Liver (tissue), 9 donors: ENCODE measurements around the gene GPR15LG. TPM values are rescaled to one million over a fixed set of nuclear protein-coding genes. Genes with fewer than 3 reads are reported as not detected.

Experiments used
- DNase-seq: peaks from one replicate; pipeline ENCODE4 v3.0.0-alpha.2; 2017; ENCODE audit warnings: low spot score
- H3K27ac ChIP-seq, 2 donors: one replicate each; pipeline ENCODE4 v1.7.0; 2013; ENCODE audit warnings: inconsistent platforms in 2 of 2, low read length in 2 of 2, control low read depth in 1 of 2, low read depth in 1 of 2, mild to moderate bottlenecking in 1 of 2
- H3K27me3 ChIP-seq, 4 donors: one replicate each; pipeline versions ENCODE4 v1.6.1 to v1.7.0; 2013; ENCODE audit warnings: low read length in 3 of 4, inconsistent platforms in 1 of 4, mild to moderate bottlenecking in 1 of 4, moderate library complexity in 1 of 4; ENCODE audit not compliant: control insufficient read depth in 4 of 4, insufficient read depth in 4 of 4
- H3K36me3 ChIP-seq, 4 donors: one replicate each; pipeline versions ENCODE4 v1.6.1 to v1.7.0; 2013; ENCODE audit warnings: low read length in 3 of 4, mild to moderate bottlenecking in 3 of 4, low read depth in 1 of 4, moderate library complexity in 1 of 4; ENCODE audit not compliant: control insufficient read depth in 4 of 4, insufficient read depth in 3 of 4
- H3K4me1 ChIP-seq, 4 donors: one replicate each; pipeline versions ENCODE4 v1.6.1 to v1.7.0; 2013; ENCODE audit warnings: low read length in 3 of 4, mild to moderate bottlenecking in 3 of 4, moderate library complexity in 1 of 4; ENCODE audit not compliant: control insufficient read depth in 4 of 4, insufficient read depth in 4 of 4
- H3K4me3 ChIP-seq, 3 donors: one replicate each; pipeline versions ENCODE4 v1.6.1 to v1.7.0; 2013; ENCODE audit warnings: low read length in 3 of 3, control low read depth in 1 of 3, low read depth in 1 of 3, mild to moderate bottlenecking in 1 of 3
- H3K9ac ChIP-seq, 2 donors: one replicate each; pipeline ENCODE4 v1.7.0; 2013; ENCODE audit warnings: low read length in 2 of 2, mild to moderate bottlenecking in 2 of 2, moderate library complexity in 2 of 2, control low read depth in 1 of 2, low read depth in 1 of 2
- H3K9me3 ChIP-seq, 4 donors: one replicate each; pipeline versions ENCODE4 v1.6.1 to v1.7.0; 2013; ENCODE audit warnings: low read length in 3 of 4; ENCODE audit not compliant: control insufficient read depth in 4 of 4
- ATF3 ChIP-seq: IDR thresholded peaks from 2 replicates; pipeline ENCODE4 v1.6.1; 2016; ENCODE audit warnings: antibody characterized with exemption
- FOXA1 ChIP-seq: IDR thresholded peaks from 2 replicates; pipeline ENCODE4 v1.6.1; 2016; ENCODE audit warnings: antibody characterized with exemption
- FOXA2 ChIP-seq: IDR thresholded peaks from 2 replicates; pipeline ENCODE4 v1.6.1; 2016; ENCODE audit warnings: antibody characterized with exemption
- HNF4A ChIP-seq, 2 donors: conservative IDR thresholded peaks; 2 replicates each; pipeline ENCODE4 v1.6.1; 2016; ENCODE audit warnings: antibody characterized with exemption in 2 of 2, mild to moderate bottlenecking in 2 of 2
- JUND ChIP-seq, 2 donors: IDR thresholded peaks; 2 replicates each; pipeline ENCODE4 v1.6.1; 2016; ENCODE audit warnings: antibody characterized with exemption in 2 of 2
- MAX ChIP-seq: IDR thresholded peaks from 2 replicates; pipeline ENCODE4 v1.6.1; 2016; ENCODE audit warnings: antibody characterized with exemption
- NR2F2 ChIP-seq: IDR thresholded peaks from 2 replicates; pipeline ENCODE4 v1.6.1; 2016; ENCODE audit warnings: antibody characterized with exemption
- REST ChIP-seq: IDR thresholded peaks from 2 replicates; pipeline ENCODE4 v1.6.1; 2016; ENCODE audit warnings: antibody characterized with exemption, mild to moderate bottlenecking
- TAF1 ChIP-seq: conservative IDR thresholded peaks from 2 replicates; pipeline ENCODE4 v1.6.1; 2016; ENCODE audit warnings: antibody characterized with exemption, mild to moderate bottlenecking
- ZBTB33 ChIP-seq: IDR thresholded peaks from 2 replicates; pipeline ENCODE4 v1.6.1; 2016; ENCODE audit warnings: antibody characterized with exemption
- WGBS: extraction: QIAGEN DNeasy Blood & Tissue Kit; methylation state at CpG from one replicate; pipeline ENCODE4 v1.1.7; 2013; 5-methylcytosine and 5-hydroxymethylcytosine counted together
- polyA plus RNA-seq, 2 donors: library from polyadenylated mRNA; stranded (reverse) in 1 of 2; unstranded in 1 of 2; fragments of 200-250 nt in 1 of 2; fragments of >200 nt in 1 of 2; fragmentation: Nextera tagmentation in 1 of 2; extraction: Ambion mirVana in 1 of 2; gene quantifications; one replicate each; pipeline versions ENCODE4 v1.2.1 to v1.2.3, GENCODE V29; 2013 to 2015
- total RNA-seq, 2 donors: library from RNA; depleted of rRNA; stranded (reverse); fragments of >200 nt; gene quantifications; one replicate each; pipeline ENCODE4 v1.2.3, GENCODE V29; 2014
- donor health status: healthy.
- donor health status: healthy.
- donor health status: healthy.
- donor health status: healthy.
- donor health status: healthy.

Gene GPR15LG
- total and polyA plus RNA-seq, 4 donors, result not detected

GRCh38 chr10:84211566-84211965, 38.0 kb downstream of the GPR15LG start (continued):
- TF ChIP-seq REST (no peak), FOXA1 (no peak), FOXA2 (no peak), TAF1 (no peak), HNF4A (conservative IDR thresholded peaks at IDR 0.05) (no peak), ATF3 (no peak)

- no peaks in the 10 kb centered on the region for H3K27me3 ChIP-seq
- no peaks in the 10 kb centered on the region for H3K36me3 ChIP-seq
- H3K9ac ChIP-seq, result no peak overlapping the region
- no peaks in the 10 kb centered on the region for H3K9me3 ChIP-seq
- TF ChIP-seq MAX, result no peak
- no peak for TF ChIP-seq ZBTB33
- no peak for DNase-seq
- no peak overlapping the region for H3K4me3 ChIP-seq
- WGBS, result 77% methylated on average over 5 of the region's 5 CpGs
- no peaks in the 10 kb centered on the region for H3K4me1 ChIP-seq
- no peak overlapping the region for H3K27ac ChIP-seq
Observed at GRCh38 chr10:84212014-84212413, 38.4 kb downstream of the GPR15LG start.

- H3K36me3 ChIP-seq, result no peaks in the 10 kb centered on the region
- H3K27ac ChIP-seq, result no peak overlapping the region
- no peaks in the 10 kb centered on the region for H3K9me3 ChIP-seq
- 86% methylated on average over 11 of the region's 11 CpGs for WGBS
- TF ChIP-seq NR2F2, result no peak
- TF ChIP-seq FOXA1, result no peak
- no peak for TF ChIP-seq ZBTB33
- no peak for TF ChIP-seq JUND (IDR thresholded peaks at IDR 0.05)
- TF ChIP-seq REST, result no peak
- TF ChIP-seq FOXA2, result no peak
- no peak for TF ChIP-seq TAF1
- TF ChIP-seq MAX, result no peak
- H3K4me3 ChIP-seq, result no peak overlapping the region
- no peaks in the 10 kb centered on the region for H3K27me3 ChIP-seq
- no peak overlapping the region for H3K9ac ChIP-seq
- DNase-seq, result no peak
- H3K4me1 ChIP-seq, result no peaks in the 10 kb centered on the region
Observed at GRCh38 chr10:84213076-84213475, 39.5 kb downstream of the GPR15LG start.
